ENCODE data around the gene TCF7L2. TPM values are rescaled to one million over a fixed set of nuclear protein-coding genes. Genes with fewer than 3 reads are reported as not detected.

Gene TCF7L2
- total and polyA plus RNA-seq, 9 of the 15 experiments (the other 6 are each of a cell fraction or from before 2014, with no cell fraction given): 0.32 to 2.8 (median 0.92) TPM

- no peak for TF ChIP-seq NR2C2 (CRISPR knock-in tag; IDR thresholded peaks at IDR 0.05)
- peak; percentile 91 for TF ChIP-seq NR2C2 (tag; IDR thresholded peaks at IDR 0.05)
- peak; percentile 41; the same call in 1 of the 2 replicates for TF ChIP-seq BHLHE40 (IDR thresholded peaks at IDR 0.05; ENCODE audit: low read length)
- TF ChIP-seq SMARCA5 (IDR thresholded peaks at IDR 0.05): peak; percentile 81; the same call in 1 of the 2 replicates
- no peak for TF ChIP-seq ZNF316 (IDR thresholded peaks at IDR 0.05)
- peak; percentile 73 for TF ChIP-seq SMARCC2 (IDR thresholded peaks at IDR 0.05; ENCODE audit: low read depth)
- TF ChIP-seq JUND (IDR thresholded peaks at IDR 0.05; ENCODE audit: borderline replicate concordance, low read depth, low read length): peak; percentile 97
- TF ChIP-seq JUND (tag; IDR thresholded peaks at IDR 0.05; ENCODE audit: borderline replicate concordance, low read depth, low read length): peak; percentile 96
- peak; percentile 89 to 94 for TF ChIP-seq FOXK2 (conservative IDR thresholded peaks at IDR 0.05 in 1 of 2, IDR thresholded peaks at IDR 0.05 in 1 of 2; ENCODE audit: low read depth in 2 of 2)
- TF ChIP-seq SMARCA4 (IDR thresholded peaks at IDR 0.05): peak; percentile 85
- TF ChIP-seq KDM1A (IDR thresholded peaks at IDR 0.05): peak; percentile 98
- TF ChIP-seq SMAD4 (CRISPR knock-in tag; conservative IDR thresholded peaks at IDR 0.05): peak; percentile 67
- peak; percentile 67 for TF ChIP-seq EGR1 (conservative IDR thresholded peaks at IDR 0.05)
- no peak for TF ChIP-seq MLLT1 (IDR thresholded peaks at IDR 0.05)
- peak; percentile 42; the same call in 1 of the 2 replicates for TF ChIP-seq NCOR1 (IDR thresholded peaks at IDR 0.05)
- no peak for TF ChIP-seq ADNP (tag; IDR thresholded peaks at IDR 0.05)
- peak in 1 of 2 experiments; percentile 52; a peak in 1 of 4 replicates for TF ChIP-seq TEAD1 (CRISPR knock-in tag; IDR thresholded peaks at IDR 0.05)
- TF ChIP-seq LEF1 (IDR thresholded peaks at IDR 0.05): peak; percentile 34; the same call in 1 of the 2 replicates
- peak; percentile 44; the same call in 1 of the 2 replicates for TF ChIP-seq CC2D1A (IDR thresholded peaks at IDR 0.05)
- peak; percentile 96 for TF ChIP-seq FOSL1 (tag; conservative IDR thresholded peaks at IDR 0.05)
- peak in 1 of 2 experiments; percentile 55; a peak in 1 of 4 replicates for TF ChIP-seq MNT (conservative IDR thresholded peaks at IDR 0.05)
These were observed 137.3 kb downstream of the TCF7L2 start (continued) for GRCh38 chr10:113087165-113088029.
